LNCAP (cell line): ENCODE measurements around the gene BDNF.

ENCODE experiments used
- CTCF ChIP-seq: fragments of 450-650 bp; IDR thresholded peaks from 2 replicates; pipeline ENCODE4 v1.5.1; 2017; ENCODE audit warnings: mild to moderate bottlenecking

BDNF gene

GRCh38 chr11:27678242-27678641 is 22.0 kb downstream of the BDNF start:
- TF ChIP-seq CTCF, result no peak

- no peak for TF ChIP-seq CTCF
Observed at GRCh38 chr11:27677108-27677507, 23.1 kb downstream of the BDNF start.

- no peak for TF ChIP-seq CTCF
Observed at GRCh38 chr11:27673979-27674663, 26.1 kb downstream of the BDNF start.

GRCh38 chr11:27672836-27673464 is 27.3 kb downstream of the BDNF start:
- no peak for TF ChIP-seq CTCF

GRCh38 chr11:27663326-27663725 is 36.9 kb downstream of the BDNF start:
- no peak for TF ChIP-seq CTCF

GRCh38 chr11:27660171-27660570 is 40.1 kb downstream of the BDNF start:
- no peak for TF ChIP-seq CTCF

- no peak for TF ChIP-seq CTCF
Observed at GRCh38 chr11:27658535-27659236, 41.6 kb downstream of the BDNF start.
